ENCODE results near the gene SLC25A25. TPM values are rescaled to one million over a fixed set of nuclear protein-coding genes. Genes with fewer than 3 reads are reported as not detected.

Gene SLC25A25
- total RNA-seq, 4 donors from 2014 or later: 23.4 to 29.7 (median 27.2) TPM

GRCh38 chr9:128144239-128145181 is 76.5 kb downstream of the SLC25A25 start:
- Histone ChIP-seq H3K9me3 (no peaks in the 10 kb centered on the region), H3K4me1 (peaks cover 0 to 15% (median 11%) of the 10 kb centered on the region in 4 donors), H3K27me3 (no peaks in the 10 kb centered on the region), H3K27ac (no peak overlapping the region), H3K36me3 (no peaks in the 10 kb centered on the region), H3K4me3 (no peak overlapping the region)
- DNase-seq (ENCODE audit: low spot score in 2 of 2): no peak
- TF ChIP-seq EP300 (IDR thresholded peaks at IDR 0.05) (no peak), POLR2A (IDR thresholded peaks at IDR 0.05) (no peak)
- TF ChIP-seq, protein P1, sequence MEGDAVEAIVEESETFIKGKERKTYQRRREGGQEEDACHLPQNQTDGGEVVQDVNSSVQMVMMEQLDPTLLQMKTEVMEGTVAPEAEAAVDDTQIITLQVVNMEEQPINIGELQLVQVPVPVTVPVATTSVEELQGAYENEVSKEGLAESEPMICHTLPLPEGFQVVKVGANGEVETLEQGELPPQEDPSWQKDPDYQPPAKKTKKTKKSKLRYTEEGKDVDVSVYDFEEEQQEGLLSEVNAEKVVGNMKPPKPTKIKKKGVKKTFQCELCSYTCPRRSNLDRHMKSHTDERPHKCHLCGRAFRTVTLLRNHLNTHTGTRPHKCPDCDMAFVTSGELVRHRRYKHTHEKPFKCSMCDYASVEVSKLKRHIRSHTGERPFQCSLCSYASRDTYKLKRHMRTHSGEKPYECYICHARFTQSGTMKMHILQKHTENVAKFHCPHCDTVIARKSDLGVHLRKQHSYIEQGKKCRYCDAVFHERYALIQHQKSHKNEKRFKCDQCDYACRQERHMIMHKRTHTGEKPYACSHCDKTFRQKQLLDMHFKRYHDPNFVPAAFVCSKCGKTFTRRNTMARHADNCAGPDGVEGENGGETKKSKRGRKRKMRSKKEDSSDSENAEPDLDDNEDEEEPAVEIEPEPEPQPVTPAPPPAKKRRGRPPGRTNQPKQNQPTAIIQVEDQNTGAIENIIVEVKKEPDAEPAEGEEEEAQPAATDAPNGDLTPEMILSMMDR (IDR thresholded peaks at IDR 0.05): no peak
- WGBS, 2 donors: 86 to 88% methylated on average over 20 of the region's 22 CpGs

GRCh38 chr9:128145536-128145935 is 77.5 kb downstream of the SLC25A25 start:
- H3K36me3 ChIP-seq: no peaks in the 10 kb centered on the region
- no peaks in the 10 kb centered on the region for H3K9me3 ChIP-seq
- H3K4me3 ChIP-seq: no peak overlapping the region
- H3K27ac ChIP-seq: no peak overlapping the region
- TF ChIP-seq EP300 (IDR thresholded peaks at IDR 0.05): no peak
- TF ChIP-seq, protein P1 (IDR thresholded peaks at IDR 0.05): no peak
- no peak for TF ChIP-seq POLR2A (IDR thresholded peaks at IDR 0.05)
- H3K27me3 ChIP-seq: no peaks in the 10 kb centered on the region
- DNase-seq (ENCODE audit: low spot score in 2 of 2): no peak
- WGBS, 2 donors: 69 to 79% methylated on average over 3 to 6 of the region's 8 CpGs
- H3K4me1 ChIP-seq: peaks cover 0 to 25% (median 12%) of the 10 kb centered on the region in 4 donors

- Histone ChIP-seq H3K27me3 (no peaks in the 10 kb centered on the region), H3K9me3 (no peaks in the 10 kb centered on the region), H3K4me3 (no peak overlapping the region), H3K27ac (no peak overlapping the region), H3K36me3 (no peaks in the 10 kb centered on the region), H3K4me1 (peaks cover 0 to 26% (median 12%) of the 10 kb centered on the region in 4 donors)
- TF ChIP-seq, protein P1 (IDR thresholded peaks at IDR 0.05): no peak
- no peak for TF ChIP-seq POLR2A (IDR thresholded peaks at IDR 0.05)
- no peak for TF ChIP-seq EP300 (IDR thresholded peaks at IDR 0.05)
- no peak for DNase-seq (ENCODE audit: low spot score in 2 of 2)
- WGBS, 2 donors: 77 to 78% methylated on average over 8 to 10 of the region's 13 CpGs
These were observed 77.9 kb downstream of the SLC25A25 start for GRCh38 chr9:128145951-128146351.

DNA sequence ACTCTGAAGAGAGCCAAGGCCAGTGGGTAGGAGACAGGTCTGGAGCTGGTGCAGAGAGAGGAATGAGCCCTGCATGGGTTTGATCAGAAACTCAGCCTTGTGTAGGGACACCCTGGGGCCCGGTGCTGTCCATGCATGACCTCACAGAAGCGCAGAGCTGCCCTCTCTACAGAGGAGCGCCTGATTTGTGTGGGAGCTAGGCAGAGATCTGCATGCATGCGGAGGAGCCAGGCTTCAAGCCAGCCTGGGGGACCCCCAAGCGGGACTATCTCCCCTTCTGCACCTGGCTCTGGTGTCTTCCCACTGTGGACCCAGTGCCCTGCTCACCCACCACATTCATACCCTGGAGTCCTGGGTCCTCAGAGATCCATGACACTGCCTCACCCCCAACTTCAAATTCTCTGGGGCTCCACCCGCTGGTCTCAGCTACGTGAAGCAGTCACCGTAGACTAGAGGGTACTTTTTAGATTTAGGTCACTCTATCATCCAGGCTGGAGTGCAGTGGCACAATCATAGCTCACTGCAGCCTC is 78.6 kb downstream of the SLC25A25 start:
- no peak overlapping the region for H3K4me3 ChIP-seq
- no peaks in the 10 kb centered on the region for H3K9me3 ChIP-seq
- TF ChIP-seq, protein P1 (IDR thresholded peaks at IDR 0.05): no peak
- TF ChIP-seq EP300 (IDR thresholded peaks at IDR 0.05): no peak
- TF ChIP-seq POLR2A (IDR thresholded peaks at IDR 0.05): no peak
- 83 to 88% methylated on average over 8 of the region's 8 CpGs for WGBS, 2 donors
- no peak overlapping the region for H3K27ac ChIP-seq
- DNase-seq (ENCODE audit: low spot score in 2 of 2): no peak
- H3K27me3 ChIP-seq: no peaks in the 10 kb centered on the region
- H3K36me3 ChIP-seq: no peaks in the 10 kb centered on the region
- H3K4me1 ChIP-seq: peaks cover 0 to 26% (median 12%) of the 10 kb centered on the region in 4 donors

DNA sequence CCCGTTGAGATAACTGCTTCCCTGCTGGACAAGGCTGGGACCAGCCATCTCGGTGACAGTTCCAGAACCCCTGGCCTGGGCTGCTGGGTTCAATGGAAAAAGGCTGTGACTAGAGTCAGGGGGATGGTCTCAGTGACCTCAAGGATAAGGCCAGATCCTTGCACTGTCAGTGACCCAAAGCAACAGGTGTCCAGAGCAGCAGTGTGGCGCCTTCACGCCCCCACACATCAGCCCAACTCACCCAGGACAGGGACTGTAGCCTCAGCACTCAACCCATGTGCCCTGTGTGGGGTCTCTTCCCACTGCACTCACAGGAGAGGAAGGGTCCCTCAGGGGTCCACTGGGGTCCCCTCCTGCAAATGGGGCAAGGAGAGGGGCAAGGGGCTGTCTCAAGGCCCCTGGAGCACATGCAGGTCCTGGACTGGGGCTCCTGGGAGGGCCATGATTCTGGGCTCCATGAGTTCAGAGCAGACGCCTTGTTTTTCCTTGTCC is 80.5 kb downstream of the SLC25A25 start:
- H3K27ac ChIP-seq: peak overlapping the region in 2 of 4 donors; percentile 21 to 45
- WGBS, 2 donors: 15 to 66% methylated on average over 1 to 5 of the region's 5 CpGs
- no peaks in the 10 kb centered on the region for H3K9me3 ChIP-seq
- no peaks in the 10 kb centered on the region for H3K27me3 ChIP-seq
- peaks cover 0 to 26% (median 12%) of the 10 kb centered on the region in 4 donors for H3K4me1 ChIP-seq
- no peak overlapping the region for H3K4me3 ChIP-seq
- no peaks in the 10 kb centered on the region for H3K36me3 ChIP-seq
- TF ChIP-seq EP300 (IDR thresholded peaks at IDR 0.05) (no peak), POLR2A (IDR thresholded peaks at IDR 0.05) (no peak)
- TF ChIP-seq, protein P1 (IDR thresholded peaks at IDR 0.05): no peak
- no peak for DNase-seq (ENCODE audit: low spot score in 2 of 2)
